Liver (tissue), 9 donors: Measurements from ENCODE around the gene TENT4A. TPM values are rescaled to one million over a fixed set of nuclear protein-coding genes. Genes with fewer than 3 reads are reported as not detected.

Source experiments
- DNase-seq: peaks from one replicate; pipeline ENCODE4 v3.0.0-alpha.2; 2017; ENCODE audit warnings: low spot score
- H3K27ac ChIP-seq, 2 donors: one replicate each; pipeline ENCODE4 v1.7.0; 2013; ENCODE audit warnings: inconsistent platforms in 2 of 2, low read length in 2 of 2, control low read depth in 1 of 2, low read depth in 1 of 2, mild to moderate bottlenecking in 1 of 2
- H3K27me3 ChIP-seq, 4 donors: one replicate each; pipeline versions ENCODE4 v1.6.1 to v1.7.0; 2013; ENCODE audit warnings: low read length in 3 of 4, inconsistent platforms in 1 of 4, mild to moderate bottlenecking in 1 of 4, moderate library complexity in 1 of 4; ENCODE audit not compliant: control insufficient read depth in 4 of 4, insufficient read depth in 4 of 4
- H3K36me3 ChIP-seq, 4 donors: one replicate each; pipeline versions ENCODE4 v1.6.1 to v1.7.0; 2013; ENCODE audit warnings: low read length in 3 of 4, mild to moderate bottlenecking in 3 of 4, low read depth in 1 of 4, moderate library complexity in 1 of 4; ENCODE audit not compliant: control insufficient read depth in 4 of 4, insufficient read depth in 3 of 4
- H3K4me1 ChIP-seq, 4 donors: one replicate each; pipeline versions ENCODE4 v1.6.1 to v1.7.0; 2013; ENCODE audit warnings: low read length in 3 of 4, mild to moderate bottlenecking in 3 of 4, moderate library complexity in 1 of 4; ENCODE audit not compliant: control insufficient read depth in 4 of 4, insufficient read depth in 4 of 4
- H3K4me3 ChIP-seq, 3 donors: one replicate each; pipeline versions ENCODE4 v1.6.1 to v1.7.0; 2013; ENCODE audit warnings: low read length in 3 of 3, control low read depth in 1 of 3, low read depth in 1 of 3, mild to moderate bottlenecking in 1 of 3
- H3K9ac ChIP-seq, 2 donors: one replicate each; pipeline ENCODE4 v1.7.0; 2013; ENCODE audit warnings: low read length in 2 of 2, mild to moderate bottlenecking in 2 of 2, moderate library complexity in 2 of 2, control low read depth in 1 of 2, low read depth in 1 of 2
- H3K9me3 ChIP-seq, 4 donors: one replicate each; pipeline versions ENCODE4 v1.6.1 to v1.7.0; 2013; ENCODE audit warnings: low read length in 3 of 4; ENCODE audit not compliant: control insufficient read depth in 4 of 4
- ATF3 ChIP-seq: IDR thresholded peaks from 2 replicates; pipeline ENCODE4 v1.6.1; 2016; ENCODE audit warnings: antibody characterized with exemption
- CTCF ChIP-seq: fragments of 150-350 bp; IDR thresholded peaks from 2 replicates; pipeline ENCODE4 v1.5.1; 2017; ENCODE audit warnings: improper control_type of control experiment, low read depth, low read length; ENCODE audit not compliant: missing input control
- EGR1 ChIP-seq, 2 donors: IDR thresholded peaks; 2 replicates each; pipeline ENCODE4 v1.6.1; 2016 to 2018; ENCODE audit warnings: antibody characterized with exemption in 2 of 2, low read depth in 2 of 2
- FOXA1 ChIP-seq: IDR thresholded peaks from 2 replicates; pipeline ENCODE4 v1.6.1; 2016; ENCODE audit warnings: antibody characterized with exemption
- FOXA2 ChIP-seq: IDR thresholded peaks from 2 replicates; pipeline ENCODE4 v1.6.1; 2016; ENCODE audit warnings: antibody characterized with exemption
- GABPA ChIP-seq, 2 donors: IDR thresholded peaks in 1 of 2; conservative IDR thresholded peaks in 1 of 2; 2 replicates each; pipeline ENCODE4 v1.6.1; 2016; ENCODE audit warnings: antibody characterized with exemption in 2 of 2, mild to moderate bottlenecking in 1 of 2, moderate library complexity in 1 of 2
- HNF4A ChIP-seq, 2 donors: conservative IDR thresholded peaks; 2 replicates each; pipeline ENCODE4 v1.6.1; 2016; ENCODE audit warnings: antibody characterized with exemption in 2 of 2, mild to moderate bottlenecking in 2 of 2
- HNF4G ChIP-seq: IDR thresholded peaks from 2 replicates; pipeline ENCODE4 v1.6.1; 2016; ENCODE audit warnings: antibody characterized with exemption
- JUND ChIP-seq, 2 donors: IDR thresholded peaks; 2 replicates each; pipeline ENCODE4 v1.6.1; 2016; ENCODE audit warnings: antibody characterized with exemption in 2 of 2
- MAX ChIP-seq: IDR thresholded peaks from 2 replicates; pipeline ENCODE4 v1.6.1; 2016; ENCODE audit warnings: antibody characterized with exemption
- NR2F2 ChIP-seq: IDR thresholded peaks from 2 replicates; pipeline ENCODE4 v1.6.1; 2016; ENCODE audit warnings: antibody characterized with exemption
- RAD21 ChIP-seq, 2 donors: IDR thresholded peaks; 2 replicates each; pipeline ENCODE4 v1.6.1; 2016; ENCODE audit warnings: antibody characterized with exemption in 2 of 2, mild to moderate bottlenecking in 2 of 2
- REST ChIP-seq: IDR thresholded peaks from 2 replicates; pipeline ENCODE4 v1.6.1; 2016; ENCODE audit warnings: antibody characterized with exemption, mild to moderate bottlenecking
- RXRA ChIP-seq, 2 donors: IDR thresholded peaks; 2 replicates each; pipeline ENCODE4 v1.6.1; 2017 to 2018; ENCODE audit warnings: antibody characterized with exemption in 2 of 2, mild to moderate bottlenecking in 1 of 2
- SP1 ChIP-seq: IDR thresholded peaks from 2 replicates; pipeline ENCODE4 v1.6.1; 2018; ENCODE audit warnings: antibody characterized with exemption, mild to moderate bottlenecking
- TAF1 ChIP-seq: conservative IDR thresholded peaks from 2 replicates; pipeline ENCODE4 v1.6.1; 2016; ENCODE audit warnings: antibody characterized with exemption, mild to moderate bottlenecking
- YY1 ChIP-seq: IDR thresholded peaks from 2 replicates; pipeline ENCODE4 v1.6.1; 2016; ENCODE audit warnings: antibody characterized with exemption, mild to moderate bottlenecking
- ZBTB33 ChIP-seq: IDR thresholded peaks from 2 replicates; pipeline ENCODE4 v1.6.1; 2016; ENCODE audit warnings: antibody characterized with exemption
- WGBS: extraction: QIAGEN DNeasy Blood & Tissue Kit; methylation state at CpG from one replicate; pipeline ENCODE4 v1.1.7; 2013; 5-methylcytosine and 5-hydroxymethylcytosine counted together
- polyA plus RNA-seq, 2 donors: library from polyadenylated mRNA; stranded (reverse) in 1 of 2; unstranded in 1 of 2; fragments of 200-250 nt in 1 of 2; fragments of >200 nt in 1 of 2; fragmentation: Nextera tagmentation in 1 of 2; extraction: Ambion mirVana in 1 of 2; gene quantifications; one replicate each; pipeline versions ENCODE4 v1.2.1 to v1.2.3, GENCODE V29; 2013 to 2015
- total RNA-seq, 2 donors: library from RNA; depleted of rRNA; stranded (reverse); fragments of >200 nt; gene quantifications; one replicate each; pipeline ENCODE4 v1.2.3, GENCODE V29; 2014
- donor health status: healthy.
- donor health status: healthy.
- donor health status: healthy.
- donor health status: healthy.
- donor health status: healthy.

Gene TENT4A
- total and polyA plus RNA-seq, 4 donors: 3.9 to 15.1 (median 8.1) TPM

GRCh38 chr5:6719417-6719816 is 6.2 kb downstream of the TENT4A start (continued):
- no peak for TF ChIP-seq CTCF
- TF ChIP-seq TAF1: no peak
- TF ChIP-seq RAD21 (IDR thresholded peaks at IDR 0.05): no peak

- Histone ChIP-seq H3K9ac (no peak overlapping the region), H3K9me3 (no peaks in the 10 kb centered on the region), H3K27me3 (no peaks in the 10 kb centered on the region), H3K4me3 (no peak overlapping the region), H3K27ac (no peak overlapping the region), H3K36me3 (peaks cover 0 to 2% (median 0%) of the 10 kb centered on the region in 4 donors), H3K4me1 (peaks cover 19 to 66% (median 53%) of the 10 kb centered on the region in 4 donors)
- WGBS: 73% methylated on average over 5 of the region's 5 CpGs
- peak; percentile 21 for DNase-seq
- TF ChIP-seq TAF1 (no peak), YY1 (no peak), MAX (no peak), JUND (IDR thresholded peaks at IDR 0.05) (no peak), RAD21 (IDR thresholded peaks at IDR 0.05) (no peak), RXRA (IDR thresholded peaks at IDR 0.05) (no peak), HNF4A (conservative IDR thresholded peaks at IDR 0.05) (no peak)
Measured at GRCh38 chr5:6719896-6720560, 6.8 kb downstream of the TENT4A start.

- DNase-seq: peak; percentile 0
- Histone ChIP-seq H3K4me3 (no peak overlapping the region), H3K27me3 (no peaks in the 10 kb centered on the region), H3K9me3 (no peaks in the 10 kb centered on the region), H3K27ac (no peak overlapping the region), H3K9ac (no peak overlapping the region), H3K36me3 (peaks cover 0 to 2% (median 0%) of the 10 kb centered on the region in 4 donors), H3K4me1 (peaks cover 18 to 61% (median 48%) of the 10 kb centered on the region in 4 donors)
- WGBS: 92% methylated on average over 6 of the region's 6 CpGs
- no peak for TF ChIP-seq ZBTB33
- TF ChIP-seq JUND (IDR thresholded peaks at IDR 0.05): no peak
- TF ChIP-seq HNF4G: no peak
- no peak for TF ChIP-seq RAD21 (IDR thresholded peaks at IDR 0.05)
- no peak for TF ChIP-seq SP1
- TF ChIP-seq GABPA (IDR thresholded peaks at IDR 0.05 in 1 of 2, conservative IDR thresholded peaks at IDR 0.05 in 1 of 2): no peak
- no peak for TF ChIP-seq FOXA2
- TF ChIP-seq MAX: no peak
- no peak for TF ChIP-seq YY1
- no peak for TF ChIP-seq FOXA1
- no peak for TF ChIP-seq REST
- TF ChIP-seq RXRA (IDR thresholded peaks at IDR 0.05): no peak
- TF ChIP-seq ATF3: no peak
- TF ChIP-seq CTCF: no peak
- TF ChIP-seq EGR1 (IDR thresholded peaks at IDR 0.05; ENCODE audit: low read depth in 2 of 2): no peak
- no peak for TF ChIP-seq TAF1
- TF ChIP-seq NR2F2: no peak
- TF ChIP-seq HNF4A (conservative IDR thresholded peaks at IDR 0.05): no peak
Measured at GRCh38 chr5:6720561-6720921, 7.3 kb downstream of the TENT4A start.
